Left lung (tissue), 10 donors: ENCODE results near the gene CAB39L. TPM values are rescaled to one million over a fixed set of nuclear protein-coding genes. Genes with fewer than 3 reads are reported as not detected.

ENCODE experiments used
- ATAC-seq: fragments of 200-7000 bp; cut with Tn5 transposase; one replicate; pipeline ENCODE4 v1.9.1; 2020; ENCODE audit warnings: moderate library complexity
- DNase-seq, 4 donors: peaks; one replicate each; pipeline ENCODE4 v3.0.0-alpha.2; 2013 to 2020
- H3K27ac ChIP-seq, 2 donors: fragments of 200-600 bp; sonication (generic) in 1 of 2; one replicate each; pipeline versions ENCODE4 v1.5.0 to v1.8.0; 2020 to 2021
- H3K27me3 ChIP-seq, 2 donors: fragments of 200-600 bp; sonication (generic) in 1 of 2; one replicate each; pipeline versions ENCODE4 v1.5.0 to v1.8.0; 2020 to 2021
- H3K36me3 ChIP-seq, 2 donors: fragments of 200-600 bp; sonication (generic) in 1 of 2; one replicate each; pipeline versions ENCODE4 v1.5.0 to v1.8.0; 2020 to 2021
- H3K4me1 ChIP-seq, 2 donors: fragments of 200-600 bp; one replicate each; pipeline ENCODE4 v1.8.0; 2021
- H3K4me3 ChIP-seq, 2 donors: fragments of 200-600 bp; sonication (generic) in 1 of 2; one replicate each; pipeline versions ENCODE4 v1.5.0 to v1.8.0; 2020 to 2021; ENCODE audit warnings: mild to moderate bottlenecking in 1 of 2
- H3K9me3 ChIP-seq, 2 donors: fragments of 200-600 bp; sonication (generic) in 1 of 2; one replicate each; pipeline versions ENCODE4 v1.5.0 to v1.8.0; 2020 to 2021
- CTCF ChIP-seq, 2 donors: fragments of 200-600 bp; sonication (generic) in 1 of 2; IDR thresholded peaks; one replicate each; pipeline versions ENCODE4 v1.5.0 to v1.8.0; 2021; ENCODE audit warnings: antibody characterized with exemption in 2 of 2
- intact Hi-C, 2 donors: fragments of 100-400 bp; cut with DNase I; formaldehyde crosslinking; loops; one replicate each; pipeline versions ENCODE4 v1.11.2 to v1.14.2; 2022
- polyA plus RNA-seq, 6 donors: library from polyadenylated mRNA; unstranded; fragments of 120-200 nt; gene quantifications; one replicate each; pipeline ENCODE4 v1.2.1, GENCODE V29; 2013; ENCODE audit not compliant: insufficient read length in 6 of 6
- total RNA-seq, 2 donors: library from RNA; stranded (reverse); fragmentation: NEBNext Ultra II Directional; extraction: Animal tissue kit (Norgen Biotek cat#: 25700); gene quantifications; one replicate each; pipeline ENCODE4 v1.2.1, GENCODE V29; 2021
- donor health status: DM: no; HTN: yes; CAD: no.
- donor health status: DM: no; HTN: no; CAD: no.

Gene CAB39L
- total and polyA plus RNA-seq, 8 donors: 8.6 to 12.8 (median 10.1) TPM

GRCh38 chr13:49428041-49428763 is 15.7 kb downstream of the CAB39L start:
- H3K4me3 ChIP-seq: no peak overlapping the region
- no peak for DNase-seq
- no peak overlapping the region for H3K27ac ChIP-seq
- peaks cover 0 to 7% of the 10 kb centered on the region in 2 donors for H3K36me3 ChIP-seq
- H3K9me3 ChIP-seq: no peaks in the 10 kb centered on the region
- H3K27me3 ChIP-seq: no peaks in the 10 kb centered on the region
- H3K4me1 ChIP-seq: no peaks in the 10 kb centered on the region
- TF ChIP-seq CTCF (IDR thresholded peaks at IDR 0.05): no peak
- ATAC-seq: peak; percentile 27
- intact Hi-C loops: no loop called here

GRCh38 chr13:49424011-49424560 is 19.8 kb downstream of the CAB39L start:
- no peak for TF ChIP-seq CTCF (IDR thresholded peaks at IDR 0.05)
- DNase-seq (no peak), ATAC-seq (no peak)
- Histone ChIP-seq H3K27me3 (no peaks in the 10 kb centered on the region), H3K4me1 (no peaks in the 10 kb centered on the region), H3K36me3 (no peaks in the 10 kb centered on the region), H3K9me3 (no peaks in the 10 kb centered on the region), H3K4me3 (no peak overlapping the region), H3K27ac (no peak overlapping the region)
- intact Hi-C loops: no loop called here

DNA sequence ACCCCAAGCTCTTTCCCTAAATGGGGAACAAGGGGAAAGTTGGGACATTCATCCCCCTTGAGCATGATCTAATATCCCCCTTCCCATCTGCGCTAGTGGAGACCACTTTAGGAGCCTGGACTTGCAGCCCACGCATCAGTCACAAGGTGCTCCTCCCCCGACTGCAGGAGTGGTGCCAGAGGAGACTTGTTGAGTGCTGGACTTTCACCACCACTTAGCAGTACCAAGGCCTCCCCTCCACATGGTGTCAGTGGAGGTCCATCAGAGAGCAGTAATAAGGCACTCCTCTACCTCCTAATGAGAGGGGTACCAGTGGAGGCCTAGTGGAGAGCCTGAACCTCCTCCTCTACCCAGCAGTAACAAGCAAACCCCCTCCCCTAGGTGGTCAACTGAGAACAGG is 22.5 kb downstream of the CAB39L start:
- ATAC-seq: peak; percentile 54
- intact Hi-C loops: no loop called here
- TF ChIP-seq CTCF (IDR thresholded peaks at IDR 0.05): no peak

DNA sequence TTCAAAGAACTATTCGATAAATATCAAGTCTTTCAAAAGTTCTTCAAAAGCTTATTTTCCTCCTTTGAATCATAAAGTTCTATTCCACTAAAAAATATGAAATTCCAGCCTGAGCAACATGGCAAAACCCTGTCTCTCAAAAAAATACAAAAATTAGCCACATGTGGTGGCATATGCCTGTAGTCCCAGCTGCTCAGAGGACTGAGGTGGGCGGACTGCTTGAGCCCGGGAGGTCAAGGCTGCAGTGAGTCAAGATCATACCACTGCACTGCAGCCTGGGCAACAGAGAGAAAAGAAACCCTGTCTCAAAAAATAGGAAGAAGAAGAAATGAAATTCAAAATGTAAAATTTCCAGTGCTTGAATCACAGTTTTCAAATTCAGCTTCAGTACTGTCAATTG is 24.6 kb downstream of the CAB39L start:
- intact Hi-C loops: no loop called here
- H3K36me3 ChIP-seq: no peaks in the 10 kb centered on the region
- no peak overlapping the region for H3K27ac ChIP-seq
- H3K9me3 ChIP-seq: no peaks in the 10 kb centered on the region
- DNase-seq (no peak), ATAC-seq (no peak)
- H3K27me3 ChIP-seq: no peaks in the 10 kb centered on the region
- H3K4me3 ChIP-seq: no peak overlapping the region
- H3K4me1 ChIP-seq: no peaks in the 10 kb centered on the region
- no peak for TF ChIP-seq CTCF (IDR thresholded peaks at IDR 0.05)

More for the DNA sequence above, 22.5 kb downstream of the CAB39L start:
- Histone ChIP-seq H3K4me1 (no peaks in the 10 kb centered on the region), H3K9me3 (no peaks in the 10 kb centered on the region), H3K27me3 (no peaks in the 10 kb centered on the region), H3K4me3 (no peak overlapping the region), H3K36me3 (no peaks in the 10 kb centered on the region), H3K27ac (no peak overlapping the region)
- DNase-seq: no peak

DNA sequence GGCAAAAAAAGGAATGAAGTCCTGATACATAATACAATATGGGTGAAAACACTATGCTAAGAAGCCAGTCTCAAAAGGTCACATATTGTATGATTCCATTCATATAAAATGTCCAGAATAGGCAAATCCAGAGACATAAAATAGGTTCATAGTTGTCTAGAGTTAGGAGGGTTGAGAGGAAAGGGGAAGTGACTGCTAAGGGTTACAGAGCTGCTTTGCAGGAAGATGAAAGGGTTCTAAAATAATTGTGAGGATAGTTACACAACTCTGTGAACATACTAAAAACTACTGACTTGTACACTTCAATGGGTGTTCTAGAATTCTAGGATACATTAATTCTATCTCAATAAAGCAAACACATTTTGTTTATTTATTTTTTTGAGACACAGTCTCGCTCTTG is 25.7 kb downstream of the CAB39L start:
- intact Hi-C loops: no loop called here
- no peaks in the 10 kb centered on the region for H3K4me1 ChIP-seq
- no peak overlapping the region for H3K27ac ChIP-seq
- ATAC-seq (no peak), DNase-seq (no peak)
- H3K36me3 ChIP-seq: no peaks in the 10 kb centered on the region
- no peaks in the 10 kb centered on the region for H3K9me3 ChIP-seq
- H3K27me3 ChIP-seq: no peaks in the 10 kb centered on the region
- no peak for TF ChIP-seq CTCF (IDR thresholded peaks at IDR 0.05)
- H3K4me3 ChIP-seq: no peak overlapping the region
